ENCODE measurements around the gene FGF5.
A peak's percentile ranks its signal among the peaks of the same experiment; 100 is the strongest.
"Not testable (repeated sequence)": the region's sequence is repeated elsewhere in the genome, so short reads cannot be mapped to it uniquely, and the experiment has no call there.

Gene FGF5

GRCh38 chr4:80266253-80266901, at the start of gene FGF5:
Gene FGF5, plus strand, starts transcription at chr4:80266664. Its CDS starts 161 bp downstream, at chr4:80266825.
- DNase-seq: peak; percentile 85

- DNase-seq: no peak
Measured at GRCh38 chr4:80219301-80220025, 47.0 kb upstream of the FGF5 start.

- DNase-seq: no peak
Measured at GRCh38 chr4:80220711-80221110, 45.8 kb upstream of the FGF5 start.

- DNase-seq: peak; percentile 45
Measured at GRCh38 chr4:80221161-80221560, 45.3 kb upstream of the FGF5 start.

GRCh38 chr4:80225595-80225994, 40.9 kb upstream of the FGF5 start:
- DNase-seq: no peak

GRCh38 chr4:80226094-80226493, 40.4 kb upstream of the FGF5 start:
- no peak for DNase-seq

- no peak for DNase-seq
Measured at GRCh38 chr4:80228460-80228859, 38.0 kb upstream of the FGF5 start.

- no peak for DNase-seq
Measured at GRCh38 chr4:80229128-80229527, 37.3 kb upstream of the FGF5 start.

- DNase-seq: no peak
Measured at GRCh38 chr4:80229590-80229989, 36.9 kb upstream of the FGF5 start.

GRCh38 chr4:80231180-80231579, 35.3 kb upstream of the FGF5 start:
- DNase-seq: no peak

- DNase-seq: no peak
Measured at GRCh38 chr4:80232707-80233370, 33.6 kb upstream of the FGF5 start.

GRCh38 chr4:80233390-80233789, 33.1 kb upstream of the FGF5 start:
- DNase-seq: no peak

GRCh38 chr4:80235451-80235850, 31.0 kb upstream of the FGF5 start:
- DNase-seq: peak; percentile 77

- peak; percentile 91 for DNase-seq
Measured at GRCh38 chr4:80237992-80238391, 28.5 kb upstream of the FGF5 start.

GRCh38 chr4:80239480-80240150, 26.8 kb upstream of the FGF5 start:
- peak; percentile 61 for DNase-seq

- peak; percentile 44 for DNase-seq
Measured at GRCh38 chr4:80240976-80241375, 25.5 kb upstream of the FGF5 start.

- DNase-seq: no peak
Measured at GRCh38 chr4:80243274-80244018, 23.0 kb upstream of the FGF5 start.

GRCh38 chr4:80247484-80247883, 19.0 kb upstream of the FGF5 start:
- DNase-seq: not testable (repeated sequence)

- DNase-seq: no peak
Measured at GRCh38 chr4:80249144-80249543, 17.3 kb upstream of the FGF5 start.

GRCh38 chr4:80252427-80252826, 14.0 kb upstream of the FGF5 start:
- DNase-seq: no peak

- DNase-seq: no peak
Measured at GRCh38 chr4:80252953-80253352, 13.5 kb upstream of the FGF5 start.

GRCh38 chr4:80253510-80253909, 13.0 kb upstream of the FGF5 start:
- no peak for DNase-seq

- no peak for DNase-seq
Measured at GRCh38 chr4:80254114-80254513, 12.3 kb upstream of the FGF5 start.
